Mesothelial cell of epicardium (in vitro differentiated cells): ENCODE measurements around the gene PCNX2. TPM values are rescaled to one million over a fixed set of nuclear protein-coding genes. Genes with fewer than 3 reads are reported as not detected.

ENCODE experiments used
- DNase-seq, 2 experiments: peaks; one replicate each; pipeline ENCODE4 v3.0.0; 2021; ENCODE audit warnings: low spot score in 2 of 2; ENCODE audit not compliant: unreplicated experiment in 2 of 2
- H3K27ac Mint-ChIP-seq: 2 replicates; pipeline ENCODE4 v1.8.0; 2021; ENCODE audit warnings: mixed read lengths
- H3K27me3 Mint-ChIP-seq: 2 replicates; pipeline ENCODE4 v1.8.0; 2021; ENCODE audit warnings: low read depth, mixed read lengths
- H3K36me3 Mint-ChIP-seq: 2 replicates; pipeline ENCODE4 v1.8.0; 2021; ENCODE audit warnings: mixed read lengths
- H3K4me1 Mint-ChIP-seq: 2 replicates; pipeline ENCODE4 v1.8.0; 2021; ENCODE audit warnings: mixed read lengths
- H3K4me3 Mint-ChIP-seq: 2 replicates; pipeline ENCODE4 v1.8.0; 2021; ENCODE audit warnings: mild to moderate bottlenecking, moderate library complexity, mixed read lengths
- H3K9me3 Mint-ChIP-seq: 2 replicates; pipeline ENCODE4 v1.8.0; 2021; ENCODE audit warnings: mixed read lengths
- total RNA-seq: library from RNA; stranded (reverse); gene quantifications from 3 replicates; pipeline ENCODE4 v1.2.1, GENCODE V29; 2021
- TF ChIP-seq, protein P1 (sequence below): fragments of 200-600 bp; sonication (generic); IDR thresholded peaks from one replicate; pipeline ENCODE4 v1.5.0; 2021; ENCODE audit warnings: antibody characterized with exemption; ENCODE audit not compliant: unreplicated experiment

Gene PCNX2
- total RNA-seq, 1 donor from 2014 or later = 28.4 TPM

DNA sequence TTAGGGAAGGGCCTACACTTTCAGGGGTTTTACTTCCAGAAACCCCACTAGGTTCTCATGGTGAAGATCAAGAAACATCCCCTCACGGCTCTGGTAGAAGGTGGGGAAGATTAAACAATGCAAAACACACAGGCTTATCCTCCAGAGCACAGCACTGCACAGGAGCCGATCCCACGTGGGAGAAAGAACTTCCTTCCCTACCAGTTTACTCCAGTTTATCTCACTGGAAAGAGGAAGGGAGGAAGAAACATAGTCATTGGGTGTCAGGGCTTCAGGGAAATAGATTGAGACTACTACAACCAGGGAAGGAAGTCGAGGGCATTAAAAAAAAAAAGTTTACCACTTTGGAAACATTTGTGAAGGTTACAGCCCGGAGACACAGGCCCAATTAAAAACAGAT lies 180.7 kb downstream of the PCNX2 start:
- H3K27me3 Mint-ChIP-seq = no peaks in the 10 kb centered on the region
- TF ChIP-seq, protein P1, sequence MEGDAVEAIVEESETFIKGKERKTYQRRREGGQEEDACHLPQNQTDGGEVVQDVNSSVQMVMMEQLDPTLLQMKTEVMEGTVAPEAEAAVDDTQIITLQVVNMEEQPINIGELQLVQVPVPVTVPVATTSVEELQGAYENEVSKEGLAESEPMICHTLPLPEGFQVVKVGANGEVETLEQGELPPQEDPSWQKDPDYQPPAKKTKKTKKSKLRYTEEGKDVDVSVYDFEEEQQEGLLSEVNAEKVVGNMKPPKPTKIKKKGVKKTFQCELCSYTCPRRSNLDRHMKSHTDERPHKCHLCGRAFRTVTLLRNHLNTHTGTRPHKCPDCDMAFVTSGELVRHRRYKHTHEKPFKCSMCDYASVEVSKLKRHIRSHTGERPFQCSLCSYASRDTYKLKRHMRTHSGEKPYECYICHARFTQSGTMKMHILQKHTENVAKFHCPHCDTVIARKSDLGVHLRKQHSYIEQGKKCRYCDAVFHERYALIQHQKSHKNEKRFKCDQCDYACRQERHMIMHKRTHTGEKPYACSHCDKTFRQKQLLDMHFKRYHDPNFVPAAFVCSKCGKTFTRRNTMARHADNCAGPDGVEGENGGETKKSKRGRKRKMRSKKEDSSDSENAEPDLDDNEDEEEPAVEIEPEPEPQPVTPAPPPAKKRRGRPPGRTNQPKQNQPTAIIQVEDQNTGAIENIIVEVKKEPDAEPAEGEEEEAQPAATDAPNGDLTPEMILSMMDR = no peak

DNA sequence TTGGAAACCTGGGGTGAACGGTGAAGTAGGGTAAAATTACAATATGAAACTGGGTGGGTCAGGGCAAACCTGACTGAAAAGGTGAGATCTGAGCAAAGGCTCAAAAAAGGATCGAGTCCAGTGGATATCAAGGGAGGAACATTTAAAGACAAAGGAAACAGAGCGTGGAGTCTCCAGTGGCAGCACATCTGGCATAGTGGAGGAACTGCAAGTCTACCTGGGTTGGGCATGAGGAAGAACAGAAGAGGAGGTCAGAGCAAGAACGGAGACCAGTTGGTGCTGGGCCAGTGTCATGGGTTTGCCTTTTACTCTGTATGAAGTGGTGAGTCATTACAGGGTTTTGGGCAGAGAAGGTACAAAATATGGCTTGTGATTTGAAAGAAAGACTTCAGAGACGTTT lies 181.4 kb downstream of the PCNX2 start:
- TF ChIP-seq, protein P1 = no peak

More for the DNA sequence above, 180.7 kb downstream of the PCNX2 start:
- Mint-ChIP-seq H3K9me3 (no peaks in the 10 kb centered on the region), H3K27ac (peak overlapping the region; percentile 35), H3K36me3 (peaks cover 9% of the 10 kb centered on the region), H3K4me1 (peaks cover 27% of the 10 kb centered on the region), H3K4me3 (no peak overlapping the region)
- no peak for DNase-seq

DNA sequence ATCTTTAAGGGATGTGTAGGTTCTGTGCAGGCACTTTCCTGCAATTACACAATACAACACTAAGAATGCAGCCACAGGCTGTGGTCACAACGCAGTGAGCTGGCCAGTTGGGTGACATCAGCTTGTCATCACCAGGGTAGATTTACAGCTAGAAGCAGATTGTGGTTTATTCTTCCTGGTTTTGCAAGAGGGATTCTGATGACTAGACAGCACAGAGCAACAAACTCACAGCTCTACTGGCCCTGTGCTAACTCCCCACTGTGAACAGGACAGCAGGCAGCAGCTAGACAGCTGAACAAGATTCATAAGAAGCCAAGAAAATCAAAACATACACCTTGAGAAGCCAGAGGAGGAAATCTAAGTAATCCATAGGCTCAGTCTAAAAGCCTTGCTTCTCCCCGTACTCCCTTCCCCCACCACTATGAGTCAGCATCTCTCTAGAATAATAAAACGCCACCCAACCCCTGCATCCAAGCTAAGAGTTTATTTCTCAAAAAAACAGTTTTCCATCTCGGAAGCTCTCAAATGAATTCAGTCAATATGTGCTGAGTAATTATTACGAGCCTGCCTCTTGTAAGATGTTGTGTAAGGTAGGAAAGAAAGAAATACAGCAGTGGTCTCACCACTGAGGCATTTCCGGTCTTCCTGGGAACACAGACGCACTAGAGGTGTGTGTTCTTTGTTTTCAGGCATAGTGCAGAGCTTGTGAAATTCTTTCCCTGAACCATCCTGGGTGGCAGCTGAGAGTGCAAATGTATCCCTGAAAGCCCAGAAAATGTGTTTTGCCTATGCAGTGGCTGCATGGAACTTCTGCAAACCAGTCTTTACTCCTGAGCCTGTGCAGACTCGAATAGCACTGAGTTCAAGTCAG lies 182.3 kb downstream of the PCNX2 start:
- TF ChIP-seq, protein P1 = no peak
- peak overlapping the region; percentile 97 for H3K27ac Mint-ChIP-seq
- H3K4me1 Mint-ChIP-seq = peaks cover 40% of the 10 kb centered on the region
- peak overlapping the region; percentile 48 for H3K4me3 Mint-ChIP-seq
- peak in 1 of 2 experiments; percentile 45 for DNase-seq
- H3K36me3 Mint-ChIP-seq = peaks cover 12% of the 10 kb centered on the region
- H3K9me3 Mint-ChIP-seq = no peaks in the 10 kb centered on the region
- no peaks in the 10 kb centered on the region for H3K27me3 Mint-ChIP-seq

More for the DNA sequence above, 181.4 kb downstream of the PCNX2 start:
- no peak overlapping the region for H3K4me3 Mint-ChIP-seq
- DNase-seq = no peak
- peaks cover 31% of the 10 kb centered on the region for H3K4me1 Mint-ChIP-seq
- H3K36me3 Mint-ChIP-seq = peaks cover 13% of the 10 kb centered on the region
- H3K9me3 Mint-ChIP-seq = no peaks in the 10 kb centered on the region
- peak overlapping the region; percentile 97 for H3K27ac Mint-ChIP-seq
- no peaks in the 10 kb centered on the region for H3K27me3 Mint-ChIP-seq

DNA sequence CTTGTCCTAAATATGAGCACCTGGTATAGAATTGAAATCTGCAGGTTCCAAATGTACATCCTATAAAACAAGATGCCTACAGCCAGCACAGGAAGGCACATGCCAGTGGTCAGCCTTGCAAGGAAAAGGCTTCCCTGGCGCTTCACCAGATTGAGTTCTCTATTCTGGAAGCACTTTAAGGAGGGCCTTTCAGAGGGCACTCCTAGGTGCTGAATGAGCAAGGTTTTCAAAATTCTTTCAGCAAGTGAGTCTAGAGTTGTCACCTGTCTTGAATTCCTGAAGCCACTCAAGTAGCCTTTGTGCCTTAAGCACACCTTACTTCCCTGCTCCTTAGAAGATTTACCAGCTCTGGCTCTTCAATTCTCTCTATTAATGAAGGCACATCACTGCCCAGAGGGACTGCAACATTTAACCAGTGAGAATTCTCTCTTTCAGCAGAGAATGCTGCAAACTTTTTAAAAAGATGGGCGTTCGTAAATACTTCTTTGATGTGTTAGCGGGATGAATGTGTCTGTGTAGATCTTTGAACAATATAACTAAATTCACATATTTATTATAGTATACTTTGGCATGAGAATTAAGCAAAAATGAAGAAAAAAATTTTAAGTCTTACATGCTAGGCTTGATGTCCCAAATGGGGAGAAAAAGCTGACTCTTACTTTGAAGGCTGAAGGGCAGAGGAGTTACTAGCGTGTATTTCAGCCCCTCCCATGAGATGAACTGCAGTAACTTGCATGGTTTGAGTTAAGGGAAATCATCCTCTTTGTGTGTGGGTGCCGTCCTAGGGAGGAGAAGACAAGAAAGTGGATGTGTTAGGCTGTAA lies 183.1 kb downstream of the PCNX2 start:
- Mint-ChIP-seq H3K9me3 (no peaks in the 10 kb centered on the region), H3K4me1 (peaks cover 47% of the 10 kb centered on the region), H3K27me3 (no peaks in the 10 kb centered on the region), H3K4me3 (peak overlapping the region; percentile 48), H3K27ac (peak overlapping the region; percentile 97), H3K36me3 (peaks cover 9% of the 10 kb centered on the region)
- TF ChIP-seq, protein P1 = no peak
- DNase-seq = no peak

DNA sequence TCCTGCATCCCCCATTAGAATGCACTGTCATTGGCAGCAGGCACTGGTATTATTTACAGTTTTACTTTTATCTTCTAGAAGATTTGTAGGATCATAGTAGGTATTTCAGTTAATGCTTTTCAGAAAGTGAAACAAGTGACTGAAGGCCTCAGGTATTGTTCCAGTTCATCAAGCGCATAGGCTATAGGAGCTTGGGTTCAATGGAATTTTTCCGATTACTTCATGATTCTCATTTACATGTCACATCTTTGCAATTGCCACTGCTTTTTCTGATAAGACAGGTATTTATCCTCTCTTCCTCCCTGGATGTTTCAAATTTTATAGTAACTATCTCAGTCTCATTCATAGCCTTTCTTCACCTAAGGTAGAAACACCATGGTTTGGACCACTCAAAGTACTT lies 183.8 kb downstream of the PCNX2 start:
- Mint-ChIP-seq H3K27ac (no peak overlapping the region), H3K27me3 (no peaks in the 10 kb centered on the region), H3K4me3 (no peak overlapping the region), H3K4me1 (peaks cover 52% of the 10 kb centered on the region), H3K36me3 (peaks cover 9% of the 10 kb centered on the region), H3K9me3 (no peaks in the 10 kb centered on the region)
- no peak for DNase-seq
- TF ChIP-seq, protein P1 = no peak
